A549 (cell line): Measurements from ENCODE around the gene CSE1L. TPM values are rescaled to one million over a fixed set of nuclear protein-coding genes. Genes with fewer than 3 reads are reported as not detected.
A peak's percentile ranks its signal among the peaks of the same experiment; 100 is the strongest.

ENCODE experiments used
- ATAC-seq, 2 experiments: fragments of 200-7000 bp in 1 of 2; fragments of >200 bp in 1 of 2; cut with Nextera tagmentation in 1 of 2; cut with Tn5 transposase in 1 of 2; 3 replicates each; pipeline versions ENCODE4 v1.8.0 to v1.9.1; 2018 to 2020; ENCODE audit warnings: mild to moderate bottlenecking in 1 of 2, moderate library complexity in 1 of 2
- CTCF ChIA-PET: fragments of 300-600 bp; sonication (Branson Sonifier 250); formaldehyde crosslinking; extraction: SDS; loops from one replicate; lab custom pipeline; 2021; ENCODE audit warnings: antibody characterized with exemption, inconsistent platforms; lab: Yijun Ruan, JAX
- POLR2A ChIA-PET: fragments of 350-600 bp; formaldehyde crosslinking; extraction: SDS; loops from one replicate; lab custom pipeline; 2021; ENCODE audit warnings: antibody characterized with exemption, inconsistent platforms; lab: Yijun Ruan, JAX
- DNase-seq, 2 experiments: peaks; one replicate each; pipeline versions ENCODE4 v3.0.0 to v3.0.0-alpha.2; 2011 to 2016; ENCODE audit warnings: low read depth in 1 of 2, low spot score in 1 of 2
- FAIRE-seq: peaks from 2 replicates; lab custom pipeline; 2011; peaks lifted over from hg19 to GRCh38; lab: Jason Lieb, UNC
- H3K27ac ChIP-seq, 2 experiments: fragments of >200 bp; sonication (Bioruptor Twin); formaldehyde crosslinking; 3 replicates each; pipeline ENCODE4 v1.5.1; 2016 to 2017
- H3K4me1 ChIP-seq: fragments of >200 bp; sonication (Bioruptor Twin); formaldehyde crosslinking; 3 replicates; pipeline ENCODE4 v1.6.1; 2016
- H3K4me2 ChIP-seq: fragments of >200 bp; sonication (Bioruptor Twin); formaldehyde crosslinking; 3 replicates; pipeline ENCODE4 v1.6.1; 2016
- H3K4me3 ChIP-seq: fragments of >200 bp; sonication (Bioruptor Twin); formaldehyde crosslinking; 3 replicates; pipeline ENCODE4 v1.5.1; 2016
- H3K9me3 ChIP-seq: fragments of >200 bp; sonication (Bioruptor Twin); formaldehyde crosslinking; 3 replicates; pipeline ENCODE4 v1.6.1; 2016
- BCL3 ChIP-seq: fragments of >200 bp; sonication (Bioruptor Twin); formaldehyde crosslinking; IDR thresholded peaks from 3 replicates; pipeline ENCODE4 v1.6.1; 2016
- CBX2 ChIP-seq: fragments of 200-600 bp; sonication (generic); IDR thresholded peaks from 2 replicates; pipeline ENCODE4 v1.6.1; 2016; ENCODE audit warnings: low read depth, mild to moderate bottlenecking, borderline replicate concordance
- CEBPB ChIP-seq, 2 experiments: fragments of >200 bp in 1 of 2; sonication (Bioruptor Twin) in 1 of 2; formaldehyde crosslinking in 1 of 2; IDR thresholded peaks; 2 replicates each; pipeline ENCODE4 v1.6.1; 2012 to 2016
- CHD2 ChIP-seq: fragments of 150-350 bp; IDR thresholded peaks from 2 replicates; pipeline ENCODE4 v1.6.1; 2014; ENCODE audit warnings: low read length; ENCODE audit not compliant: partially characterized antibody
- CHD4 ChIP-seq: fragments of 200-600 bp; sonication (generic); IDR thresholded peaks from 2 replicates; pipeline ENCODE4 v1.6.1; 2016; ENCODE audit warnings: antibody characterized with exemption, mild to moderate bottlenecking, borderline replicate concordance
- EHF ChIP-seq: fragments of 250-450 bp; sonication (Bioruptor Pico); IDR thresholded peaks from 2 replicates; pipeline ENCODE4 v1.5.0; 2020; ENCODE audit warnings: mild to moderate bottlenecking
- EP300 ChIP-seq, 2 experiments: fragments of >200 bp; sonication (Bioruptor Twin); formaldehyde crosslinking; IDR thresholded peaks; 2 replicates in 1 of 2; 3 replicates in 1 of 2; pipeline ENCODE4 v1.6.1; 2016 to 2017
- GATA3 ChIP-seq: IDR thresholded peaks from 2 replicates; pipeline ENCODE4 v1.6.1; 2012; ENCODE audit warnings: borderline replicate concordance
- HDAC2 ChIP-seq: fragments of 200-600 bp; sonication (generic); IDR thresholded peaks from 2 replicates; pipeline ENCODE4 v1.6.1; 2016
- HOXB5 ChIP-seq: fragments of 250-450 bp; sonication (Bioruptor Pico); IDR thresholded peaks from 2 replicates; pipeline ENCODE4 v1.5.0; 2020; ENCODE audit warnings: mild to moderate bottlenecking, moderate library complexity
- JUN ChIP-seq, 2 experiments: fragments of >200 bp; sonication (Bioruptor Twin); formaldehyde crosslinking; IDR thresholded peaks; 2 replicates in 1 of 2; 3 replicates in 1 of 2; pipeline ENCODE4 v1.6.1; 2016 to 2017
- JUNB ChIP-seq: fragments of >200 bp; sonication (Bioruptor Twin); formaldehyde crosslinking; IDR thresholded peaks from 2 replicates; pipeline ENCODE4 v1.6.1; 2016
- KDM1A ChIP-seq: fragments of 200-600 bp; sonication (generic); IDR thresholded peaks from 2 replicates; pipeline ENCODE4 v1.6.1; 2016; ENCODE audit warnings: low read depth, mild to moderate bottlenecking
- MAFK ChIP-seq: fragments of 450-650 bp; IDR thresholded peaks from 2 replicates; pipeline ENCODE4 v1.6.1; 2014; ENCODE audit not compliant: partially characterized antibody
- MAX ChIP-seq: IDR thresholded peaks from 2 replicates; pipeline ENCODE4 v1.6.1; 2012
- NFE2L2 ChIP-seq: fragments of 150-350 bp; conservative IDR thresholded peaks from 2 replicates; pipeline ENCODE4 v1.6.1; 2014; ENCODE audit warnings: low read length
- NPAS2 ChIP-seq: fragments of 250-450 bp; sonication (Bioruptor Pico); IDR thresholded peaks from 2 replicates; pipeline ENCODE4 v1.8.0; 2022; ENCODE audit warnings: mild to moderate bottlenecking, moderate library complexity, borderline replicate concordance
- NR3C1 ChIP-seq: fragments of >200 bp; sonication (Bioruptor Twin); formaldehyde crosslinking; IDR thresholded peaks from 3 replicates; pipeline ENCODE4 v1.6.1; 2017
- POLR2A ChIP-seq: IDR thresholded peaks from 2 replicates; pipeline ENCODE4 v1.6.1; 2012; ENCODE audit warnings: mild to moderate bottlenecking, low read length
- RFX5 ChIP-seq: fragments of 450-650 bp; IDR thresholded peaks from 2 replicates; pipeline ENCODE4 v1.7.1; 2014; ENCODE audit warnings: antibody characterized with exemption, mild to moderate bottlenecking, moderate library complexity
- RNF2 ChIP-seq: fragments of 200-600 bp; sonication (generic); IDR thresholded peaks from 2 replicates; pipeline ENCODE4 v1.6.1; 2016; ENCODE audit warnings: low read depth, mild to moderate bottlenecking, antibody characterized with exemption, moderate library complexity, borderline replicate concordance
- TP53 ChIP-seq: fragments of 250-450 bp; sonication (Bioruptor Pico); IDR thresholded peaks from 2 replicates; pipeline ENCODE4 v1.5.0; 2021; ENCODE audit warnings: mild to moderate bottlenecking, moderate library complexity
- ZC3H11A ChIP-seq: fragments of 450-650 bp; IDR thresholded peaks from 2 replicates; pipeline ENCODE4 v1.6.1; 2014; ENCODE audit warnings: antibody characterized with exemption, mild to moderate bottlenecking
- ZNF302 ChIP-seq: fragments of 250-450 bp; sonication (Bioruptor Pico); IDR thresholded peaks from 2 replicates; pipeline ENCODE4 v1.9.0; 2021; ENCODE audit warnings: inconsistent platforms, mild to moderate bottlenecking, moderate library complexity
- WGBS: methylation state at CpG from one replicate; pipeline ENCODE4 v1.1.6; 2017; ENCODE audit errors: missing lambda C conversion rate; 5-methylcytosine and 5-hydroxymethylcytosine counted together
- polyA plus RNA-seq, 4 experiments: library from polyadenylated mRNA; depleted of rRNA in 3 of 4; stranded (reverse); fragments of >200 nt; fragmentation: RNase III in 1 of 4; extraction: RNeasy Plus Mini Kit Qiagen cat#74134 plus additional on column Dnase treatment in 1 of 4; gene quantifications; 2 replicates in 3 of 4; 3 replicates in 1 of 4; pipeline ENCODE4 v1.2.3, GENCODE V29; 2011 to 2017
- TF ChIP-seq, protein P1 (sequence below): IDR thresholded peaks from 2 replicates; pipeline ENCODE4 v1.6.1; 2012; ENCODE audit warnings: low read depth, borderline replicate concordance

Gene CSE1L
- polyA plus RNA-seq, 2 of the 4 experiments (the other 2 are of a cell fraction), result 116 to 125 TPM

DNA sequence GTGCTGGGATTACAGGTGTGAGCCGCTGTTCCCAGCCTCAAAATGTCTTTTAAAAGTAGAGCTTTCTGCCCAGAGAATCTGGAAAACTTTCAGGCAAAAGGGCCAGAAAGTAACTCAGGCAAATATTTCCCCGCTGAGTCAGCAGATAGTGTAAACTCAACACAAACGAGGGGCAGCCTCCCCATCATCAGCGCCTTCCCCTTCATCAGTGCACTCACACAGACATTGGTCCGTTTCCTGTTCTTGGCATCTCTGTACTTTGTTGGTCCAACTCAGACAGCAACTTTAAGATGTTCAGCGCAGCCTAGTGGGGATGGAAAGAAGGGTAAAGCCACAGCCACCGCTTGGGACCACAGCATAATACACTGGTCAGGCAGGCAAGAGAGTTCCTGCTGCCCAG, 69.5 kb downstream of the CSE1L start:
- ChIA-PET CTCF (interaction anchor here (0.6 to 2.2 kb wide), 3 partner anchors 20 to 111 kb away, joined by 3 to 8 read pairs (median 3); no protein-coding TSS in a partner anchor), POLR2A (no interaction called here)
- H3K4me1 ChIP-seq, result no peaks in the 10 kb centered on the region
- H3K4me3 ChIP-seq, result no peak overlapping the region
- DNase-seq, result no peak
- H3K4me2 ChIP-seq, result no peak overlapping the region
- WGBS, result 88% methylated on average over 7 of the region's 7 CpGs
- no peaks in the 10 kb centered on the region for H3K9me3 ChIP-seq
- no peak for FAIRE-seq
- 0 out of 6 replicates have a peak, but pooled peaks of 1 of the 2 experiments have one; percentile 16 for ATAC-seq
- no peak overlapping the region for H3K27ac ChIP-seq
- no peak for TF ChIP-seq GATA3
- no peak for TF ChIP-seq POLR2A
- peak; percentile 96 for TF ChIP-seq MAFK

DNA sequence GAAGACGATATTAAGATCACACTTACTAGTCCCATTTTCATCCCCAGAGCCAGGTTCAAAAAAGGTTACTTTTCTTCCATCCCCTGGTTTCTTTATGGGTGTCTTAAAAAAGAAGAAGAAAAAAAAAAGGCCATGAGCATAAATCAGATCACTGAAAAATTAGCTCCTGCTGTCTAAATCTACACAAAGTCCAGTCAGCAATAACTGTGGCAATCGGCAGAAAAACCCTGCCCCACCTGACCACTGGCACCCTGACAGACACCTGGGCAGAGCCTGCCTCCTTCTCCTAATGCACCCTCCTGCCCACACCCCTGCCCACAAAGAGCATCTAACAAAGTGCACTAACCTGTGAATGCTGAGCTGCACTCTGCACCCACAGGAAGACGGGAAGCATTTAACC, 72.2 kb downstream of the CSE1L start:
- no peak overlapping the region for H3K4me3 ChIP-seq
- TF ChIP-seq MAFK, result peak; percentile 22
- no peak for TF ChIP-seq ZC3H11A
- H3K4me1 ChIP-seq, result no peaks in the 10 kb centered on the region
- no peak for ATAC-seq
- no peaks in the 10 kb centered on the region for H3K9me3 ChIP-seq
- WGBS, result 93% methylated on average over 3 of the region's 3 CpGs
- POLR2A ChIA-PET, result no interaction called here
- DNase-seq, result no peak
- H3K27ac ChIP-seq, result no peak overlapping the region
- FAIRE-seq, result no peak
- H3K4me2 ChIP-seq, result no peak overlapping the region
- CTCF ChIA-PET, result interaction anchor here (0.6 to 2.7 kb wide), 4 partner anchors 15 to 99 kb away, joined by 3 to 14 read pairs (median 6); no protein-coding TSS in a partner anchor

DNA sequence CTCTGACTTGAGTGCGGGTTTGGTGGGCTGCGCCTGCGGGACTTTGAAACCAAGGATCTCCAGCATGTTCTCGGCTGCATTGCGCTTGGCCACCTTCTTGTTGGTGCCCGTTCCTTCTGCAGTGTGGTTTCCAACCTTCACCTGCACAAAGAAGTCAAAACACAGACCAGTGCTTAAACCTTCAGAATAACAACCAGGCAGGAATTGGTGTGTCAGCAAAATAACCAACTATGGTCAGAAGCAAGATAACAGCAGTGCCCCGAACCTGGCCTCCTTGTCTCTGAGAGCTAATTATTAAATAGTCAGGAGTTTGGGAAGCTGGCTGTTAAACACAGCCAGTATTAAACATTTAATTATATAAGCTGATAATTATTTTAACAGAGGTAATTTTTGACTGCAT, 73.9 kb downstream of the CSE1L start:
- DNase-seq, result no peak
- H3K4me2 ChIP-seq, result no peak overlapping the region
- no peak overlapping the region for H3K27ac ChIP-seq
- POLR2A ChIA-PET, result no interaction called here
- H3K9me3 ChIP-seq, result no peaks in the 10 kb centered on the region
- no peak overlapping the region for H3K4me3 ChIP-seq
- no peak for FAIRE-seq
- WGBS, result 96% methylated on average over 7 of the region's 7 CpGs
- CTCF ChIA-PET, result interaction anchor here (0.7 to 4.1 kb wide), 2 partner anchors 13 to 141 kb away, joined by 3 to 25 read pairs; no protein-coding TSS in a partner anchor
- H3K4me1 ChIP-seq, result no peaks in the 10 kb centered on the region
- TF ChIP-seq KDM1A (no peak), NR3C1 (no peak), CBX2 (no peak), MAFK (peak; percentile 86)
- no peak for ATAC-seq

- DNase-seq, result no peak
- Histone ChIP-seq H3K4me1 (no peaks in the 10 kb centered on the region), H3K9me3 (no peaks in the 10 kb centered on the region), H3K4me3 (no peak overlapping the region), H3K4me2 (no peak overlapping the region), H3K27ac (no peak overlapping the region)
- no peak for ATAC-seq
- POLR2A ChIA-PET, result no interaction called here
- CTCF ChIA-PET, result interaction anchor here (0.8 to 5.6 kb wide), 3 partner anchors 11 to 93 kb away, joined by 3 to 29 read pairs (median 25); no protein-coding TSS in a partner anchor
- no peak for FAIRE-seq
- WGBS, result 89% methylated on average over 13 of the region's 13 CpGs
- TF ChIP-seq MAX (no peak), KDM1A (no peak), RFX5 (no peak), CEBPB (IDR thresholded peaks at IDR 0.05) (no peak), TP53 (CRISPR knock-in tag) (no peak), CHD4 (no peak), POLR2A (no peak), HOXB5 (CRISPR knock-in tag) (no peak)
Observed at GRCh38 chr20:49122920-49123319, 76.8 kb downstream of the CSE1L start.

GRCh38 chr20:49123982-49124381, 77.9 kb downstream of the CSE1L start:
- ATAC-seq, result peak in 1 of 2 experiments; percentile 19; a peak in 1 of 6 replicates
- 97% methylated on average over 10 of the region's 10 CpGs for WGBS
- DNase-seq, result no peak
- TF ChIP-seq NPAS2 (CRISPR knock-in tag) (no peak), ZNF302 (no peak), TP53 (CRISPR knock-in tag) (no peak), EHF (CRISPR knock-in tag) (no peak), HDAC2 (no peak), CBX2 (no peak), NFE2L2 (no peak), JUN (IDR thresholded peaks at IDR 0.05) (no peak), JUNB (no peak), CHD2 (no peak), RNF2 (no peak), GATA3 (no peak), EP300 (IDR thresholded peaks at IDR 0.05) (no peak), BCL3 (no peak)
- TF ChIP-seq, protein P1, sequence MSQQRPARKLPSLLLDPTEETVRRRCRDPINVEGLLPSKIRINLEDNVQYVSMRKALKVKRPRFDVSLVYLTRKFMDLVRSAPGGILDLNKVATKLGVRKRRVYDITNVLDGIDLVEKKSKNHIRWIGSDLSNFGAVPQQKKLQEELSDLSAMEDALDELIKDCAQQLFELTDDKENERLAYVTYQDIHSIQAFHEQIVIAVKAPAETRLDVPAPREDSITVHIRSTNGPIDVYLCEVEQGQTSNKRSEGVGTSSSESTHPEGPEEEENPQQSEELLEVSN, result no peak
- TF ChIP-seq, all 56 proteins: peak for 0
- no peaks in the 10 kb centered on the region for H3K9me3 ChIP-seq
- no peak for FAIRE-seq
- no peak overlapping the region for H3K27ac ChIP-seq
- POLR2A ChIA-PET, result no interaction called here
- H3K4me1 ChIP-seq, result no peaks in the 10 kb centered on the region
- CTCF ChIA-PET, result interaction anchor here (1.4 to 5.6 kb wide), 2 partner anchors 9 to 92 kb away, joined by 7 to 29 read pairs; no protein-coding TSS in a partner anchor
- H3K4me2 ChIP-seq, result no peak overlapping the region
- no peak overlapping the region for H3K4me3 ChIP-seq
